Nephron (organoid): ENCODE measurements around the gene ATP10B.

Experiments
- H3K27ac Mint-ChIP-seq, 3 experiments: 2 replicates each; pipeline ENCODE4 v1.8.0; 2020; ENCODE audit warnings: mixed read lengths in 3 of 3, mild to moderate bottlenecking in 2 of 3, moderate library complexity in 1 of 3
- H3K27me3 Mint-ChIP-seq: 2 replicates; pipeline ENCODE4 v1.8.0; 2021; ENCODE audit warnings: low read depth, mild to moderate bottlenecking, moderate library complexity, mixed read lengths
- H3K36me3 Mint-ChIP-seq: 2 replicates; pipeline ENCODE4 v1.8.0; 2020; ENCODE audit warnings: low read depth, mixed read lengths
- H3K4me1 Mint-ChIP-seq: 2 replicates; pipeline ENCODE4 v1.8.0; 2020; ENCODE audit warnings: mixed read lengths
- H3K4me3 Mint-ChIP-seq, 3 experiments: 2 replicates each; pipeline ENCODE4 v1.8.0; 2020; ENCODE audit warnings: mild to moderate bottlenecking in 3 of 3, mixed read lengths in 3 of 3, moderate library complexity in 2 of 3
- H3K9me3 Mint-ChIP-seq: 2 replicates; pipeline ENCODE4 v1.8.0; 2020; ENCODE audit warnings: mixed read lengths
- TF ChIP-seq, protein P1 (sequence below), 3 experiments: fragments of 200-600 bp; sonication (generic); IDR thresholded peaks; one replicate each; pipeline ENCODE4 v1.5.0; 2021; ENCODE audit warnings: antibody characterized with exemption in 3 of 3; ENCODE audit not compliant: unreplicated experiment in 3 of 3

Gene ATP10B

DNA sequence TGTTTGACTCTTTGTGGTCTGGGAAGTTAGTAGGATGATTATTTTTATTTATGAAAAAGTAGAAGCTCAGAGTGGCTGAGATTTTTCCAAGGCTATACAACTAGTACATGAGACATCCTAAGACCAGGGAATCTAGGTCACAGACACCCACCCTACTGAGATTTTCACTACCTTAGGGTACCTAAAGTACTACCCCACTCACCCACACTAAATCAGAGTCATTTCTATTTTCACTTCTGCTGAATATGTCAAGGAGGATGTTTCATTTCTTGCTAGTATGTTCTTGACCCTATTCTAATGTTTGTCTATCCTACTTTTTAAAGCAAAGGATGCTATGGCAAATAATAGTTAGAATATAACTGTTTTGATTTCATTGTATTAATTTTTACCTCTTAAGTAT lies 206.0 kb downstream of the ATP10B start:
- no peaks in the 10 kb centered on the region for H3K4me1 Mint-ChIP-seq
- H3K27ac Mint-ChIP-seq, result no peak overlapping the region
- no peaks in the 10 kb centered on the region for H3K9me3 Mint-ChIP-seq
- no peak overlapping the region for H3K4me3 Mint-ChIP-seq
- TF ChIP-seq, protein P1, sequence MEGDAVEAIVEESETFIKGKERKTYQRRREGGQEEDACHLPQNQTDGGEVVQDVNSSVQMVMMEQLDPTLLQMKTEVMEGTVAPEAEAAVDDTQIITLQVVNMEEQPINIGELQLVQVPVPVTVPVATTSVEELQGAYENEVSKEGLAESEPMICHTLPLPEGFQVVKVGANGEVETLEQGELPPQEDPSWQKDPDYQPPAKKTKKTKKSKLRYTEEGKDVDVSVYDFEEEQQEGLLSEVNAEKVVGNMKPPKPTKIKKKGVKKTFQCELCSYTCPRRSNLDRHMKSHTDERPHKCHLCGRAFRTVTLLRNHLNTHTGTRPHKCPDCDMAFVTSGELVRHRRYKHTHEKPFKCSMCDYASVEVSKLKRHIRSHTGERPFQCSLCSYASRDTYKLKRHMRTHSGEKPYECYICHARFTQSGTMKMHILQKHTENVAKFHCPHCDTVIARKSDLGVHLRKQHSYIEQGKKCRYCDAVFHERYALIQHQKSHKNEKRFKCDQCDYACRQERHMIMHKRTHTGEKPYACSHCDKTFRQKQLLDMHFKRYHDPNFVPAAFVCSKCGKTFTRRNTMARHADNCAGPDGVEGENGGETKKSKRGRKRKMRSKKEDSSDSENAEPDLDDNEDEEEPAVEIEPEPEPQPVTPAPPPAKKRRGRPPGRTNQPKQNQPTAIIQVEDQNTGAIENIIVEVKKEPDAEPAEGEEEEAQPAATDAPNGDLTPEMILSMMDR (IDR thresholded peaks at IDR 0.05; ENCODE audit: unreplicated experiment in 3 of 3), result no peak
- no peaks in the 10 kb centered on the region for H3K27me3 Mint-ChIP-seq
- H3K36me3 Mint-ChIP-seq, result no peaks in the 10 kb centered on the region

DNA sequence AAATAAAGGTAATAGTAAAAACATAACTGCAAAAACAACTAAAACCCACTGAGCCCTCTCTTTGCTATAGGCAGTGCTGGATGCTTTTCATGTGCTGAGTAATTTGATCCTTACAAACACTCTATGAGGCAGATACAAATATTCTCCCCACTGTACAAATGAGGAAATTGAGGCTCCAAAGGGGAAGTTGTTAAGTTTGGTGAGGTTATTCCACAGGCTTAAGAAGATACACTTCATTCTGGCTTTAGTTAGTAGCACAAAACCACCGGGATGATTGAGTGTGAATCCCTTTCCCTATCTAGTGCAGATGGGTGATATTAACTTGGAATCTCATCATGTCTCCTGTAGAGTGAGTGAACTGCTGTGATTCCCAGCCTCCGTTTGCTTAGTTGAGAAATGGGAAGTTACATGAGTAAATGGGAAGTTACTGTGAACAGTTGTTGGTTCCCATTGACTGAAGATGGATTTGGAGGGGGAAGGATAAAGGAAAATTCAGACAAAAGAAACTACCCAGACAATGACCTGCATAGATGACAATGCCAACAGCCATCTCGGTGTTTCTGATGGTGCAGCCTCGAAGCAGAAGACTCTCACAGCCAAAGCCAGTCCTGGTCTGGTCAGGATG lies 208.3 kb downstream of the ATP10B start:
- no peaks in the 10 kb centered on the region for H3K36me3 Mint-ChIP-seq
- H3K4me1 Mint-ChIP-seq, result no peaks in the 10 kb centered on the region
- H3K27ac Mint-ChIP-seq, result no peak overlapping the region
- TF ChIP-seq, protein P1 (IDR thresholded peaks at IDR 0.05; ENCODE audit: unreplicated experiment in 3 of 3), result no peak
- no peak overlapping the region for H3K4me3 Mint-ChIP-seq
- H3K27me3 Mint-ChIP-seq, result no peaks in the 10 kb centered on the region
- H3K9me3 Mint-ChIP-seq, result no peaks in the 10 kb centered on the region

DNA sequence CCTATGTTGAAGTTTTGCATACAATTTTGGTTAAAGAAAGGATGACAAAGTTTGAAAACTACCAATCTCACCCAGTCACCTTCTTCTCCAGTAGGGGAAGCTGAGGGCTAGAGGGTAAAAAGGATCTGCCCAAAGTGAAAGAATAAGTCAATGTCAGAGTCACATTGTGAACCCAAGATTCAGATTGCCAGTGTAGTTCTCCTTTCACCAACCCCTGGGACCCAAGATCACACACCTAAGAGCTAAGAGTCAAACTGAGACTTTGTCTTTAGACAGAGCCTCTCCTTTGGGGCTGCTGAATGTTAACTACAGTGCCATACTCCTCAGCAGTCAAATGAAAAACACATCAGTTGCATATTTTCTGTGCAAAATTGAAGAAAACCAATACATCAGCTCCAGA lies 210.6 kb downstream of the ATP10B start:
- Mint-ChIP-seq H3K9me3 (no peaks in the 10 kb centered on the region), H3K27ac (no peak overlapping the region), H3K27me3 (peaks cover 3% of the 10 kb centered on the region), H3K4me3 (no peak overlapping the region), H3K4me1 (no peaks in the 10 kb centered on the region), H3K36me3 (no peaks in the 10 kb centered on the region)
- TF ChIP-seq, protein P1 (IDR thresholded peaks at IDR 0.05; ENCODE audit: unreplicated experiment in 3 of 3), result no peak

DNA sequence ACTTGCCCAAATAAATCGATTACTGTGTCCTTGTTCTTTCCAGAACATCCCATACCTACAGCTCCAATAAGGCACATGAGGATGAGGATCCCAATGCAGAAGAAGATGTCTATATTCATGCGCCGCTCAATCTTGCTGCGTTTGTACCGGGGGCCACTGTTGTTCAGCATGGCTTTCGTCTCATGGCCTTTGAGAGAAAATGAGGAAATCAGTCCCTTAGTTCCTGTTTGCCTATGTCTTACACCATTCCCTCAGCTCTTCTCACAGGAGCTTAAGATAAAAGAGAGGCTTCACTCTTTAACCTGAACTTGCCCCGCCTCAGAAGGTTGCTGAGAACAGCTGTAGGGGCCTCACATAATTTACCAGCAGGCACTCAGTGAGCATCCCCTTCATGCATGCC lies 211.6 kb downstream of the ATP10B start:
- Mint-ChIP-seq H3K4me3 (no peak overlapping the region), H3K27me3 (peaks cover 3% of the 10 kb centered on the region), H3K4me1 (no peaks in the 10 kb centered on the region), H3K9me3 (no peaks in the 10 kb centered on the region), H3K27ac (no peak overlapping the region), H3K36me3 (no peaks in the 10 kb centered on the region)
- TF ChIP-seq, protein P1 (IDR thresholded peaks at IDR 0.05; ENCODE audit: unreplicated experiment in 3 of 3), result no peak

DNA sequence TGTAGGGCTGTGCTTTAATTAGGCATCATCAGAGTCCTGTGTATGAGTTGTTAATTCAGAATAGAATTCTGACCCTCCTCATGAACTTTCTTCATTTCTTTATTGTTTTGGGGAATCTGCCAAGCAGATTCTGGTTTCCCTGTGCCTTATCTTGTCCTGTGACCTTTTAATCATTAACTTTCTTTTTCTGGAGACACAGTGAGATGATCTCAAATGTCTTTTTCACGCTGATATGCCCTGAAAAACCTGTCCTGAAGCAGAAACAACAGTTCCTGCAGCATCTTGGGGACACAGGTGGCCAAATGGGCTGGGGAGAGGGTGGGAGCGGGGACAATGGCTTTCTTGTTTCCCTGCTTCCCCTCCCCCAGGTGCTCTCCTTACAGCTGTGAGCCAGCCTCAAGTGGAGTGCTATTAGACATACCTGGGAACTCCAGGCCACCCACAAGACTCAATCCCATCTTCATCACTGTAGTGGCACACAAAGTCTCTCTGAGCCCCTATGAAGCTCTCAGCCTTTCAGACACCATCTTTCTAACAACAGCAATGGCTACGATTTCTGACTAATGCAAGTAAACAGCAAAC lies 213.8 kb downstream of the ATP10B start:
- Mint-ChIP-seq H3K9me3 (no peaks in the 10 kb centered on the region), H3K36me3 (no peaks in the 10 kb centered on the region), H3K27me3 (peaks cover 3% of the 10 kb centered on the region), H3K27ac (peak overlapping the region; percentile 31 to 66 (median 61)), H3K4me1 (no peaks in the 10 kb centered on the region), H3K4me3 (no peak overlapping the region)
- TF ChIP-seq, protein P1 (IDR thresholded peaks at IDR 0.05; ENCODE audit: unreplicated experiment in 3 of 3), result no peak
